Smooth muscle cell (in vitro differentiated cells): ENCODE results near the gene ARL15. TPM values are rescaled to one million over a fixed set of nuclear protein-coding genes. Genes with fewer than 3 reads are reported as not detected.

Source experiments
- DNase-seq: peaks from one replicate; lab custom pipeline; 2025; ENCODE audit not compliant: unreplicated experiment; lab: John Stamatoyannopoulos, UW
- H2AFZ ChIP-seq: fragments of 200-600 bp; sonication (generic); 2 replicates; pipeline ENCODE4 v1.6.0; 2016; ENCODE audit warnings: antibody characterized with exemption, low read depth, mild to moderate bottlenecking
- H3F3A ChIP-seq: fragments of 200-600 bp; sonication (generic); 2 replicates; pipeline ENCODE4 v1.6.0; 2017; ENCODE audit warnings: antibody characterized with exemption, low read depth
- H3K27ac ChIP-seq: fragments of 200-600 bp; sonication (generic); 2 replicates; pipeline ENCODE4 v1.5.1; 2016; ENCODE audit warnings: low read depth, mild to moderate bottlenecking
- H3K27me3 ChIP-seq: fragments of 200-600 bp; sonication (generic); 2 replicates; pipeline ENCODE4 v1.6.1; 2016; ENCODE audit warnings: low read depth, mild to moderate bottlenecking
- H3K36me3 ChIP-seq: fragments of 200-600 bp; sonication (generic); 2 replicates; pipeline ENCODE4 v1.5.1; 2016; ENCODE audit warnings: low read depth
- H3K4me1 ChIP-seq: fragments of 200-600 bp; sonication (generic); 2 replicates; pipeline ENCODE4 v1.5.1; 2016; ENCODE audit warnings: low read depth
- H3K4me2 ChIP-seq: fragments of 200-600 bp; sonication (generic); 2 replicates; pipeline ENCODE4 v1.6.0; 2016; ENCODE audit warnings: mild to moderate bottlenecking
- H3K4me3 ChIP-seq: fragments of 200-600 bp; sonication (generic); 2 replicates; pipeline ENCODE4 v1.5.1; 2016; ENCODE audit warnings: mild to moderate bottlenecking
- H3K79me2 ChIP-seq: fragments of 200-600 bp; sonication (generic); 2 replicates; pipeline ENCODE4 v1.6.0; 2016; ENCODE audit warnings: low read depth, mild to moderate bottlenecking
- H3K9ac ChIP-seq: fragments of 200-600 bp; sonication (generic); 2 replicates; pipeline ENCODE4 v1.6.0; 2016; ENCODE audit warnings: low read depth
- H3K9me3 ChIP-seq: fragments of 200-600 bp; sonication (generic); replicated peaks from 2 replicates; pipeline ENCODE4 v1.5.1; 2016; ENCODE audit warnings: low read depth
- H4K20me1 ChIP-seq: fragments of 200-600 bp; sonication (generic); 2 replicates; pipeline ENCODE4 v1.6.0; 2016; ENCODE audit warnings: low read depth
- WGBS: methylation state at CpG from one replicate; pipeline ENCODE4 v1.1.7; 2016; ENCODE audit warnings: low lambda C conversion rate; 5-methylcytosine and 5-hydroxymethylcytosine counted together
- polyA plus RNA-seq: library from polyadenylated mRNA; unstranded; fragments of >200 nt; fragmentation: Nextera tagmentation; extraction: Ambion mirVana; gene quantifications from 2 replicates; pipeline ENCODE4 v1.2.1, GENCODE V29; 2016
- total RNA-seq: library from RNA; depleted of rRNA; stranded (reverse); fragments of >200 nt; gene quantifications from 2 replicates; pipeline ENCODE4 v1.2.3, GENCODE V29; 2014
- TF ChIP-seq, protein P1 (sequence below): fragments of 200-600 bp; sonication (generic); IDR thresholded peaks from 2 replicates; pipeline ENCODE4 v1.5.1; 2017; ENCODE audit warnings: borderline replicate concordance, mild to moderate bottlenecking, antibody characterized with exemption; ENCODE audit not compliant: insufficient read depth, poor library complexity, severe bottlenecking

The ARL15 gene
- total and polyA plus RNA-seq, 2 experiments from 2014 or later: 9.8 to 51.1 TPM

GRCh38 chr5:53963958-53964357 is 346.4 kb downstream of the ARL15 start:
- WGBS: 100% methylated on average over 1 of the region's 1 CpG
- H3K27me3 ChIP-seq: no peaks in the 10 kb centered on the region
- no peak overlapping the region for H3K9ac ChIP-seq
- H3K9me3 ChIP-seq: no peaks in the 10 kb centered on the region
- H3K4me1 ChIP-seq: no peaks in the 10 kb centered on the region
- no peak for DNase-seq
- H3K4me3 ChIP-seq: no peak overlapping the region
- H4K20me1 ChIP-seq: no peaks in the 10 kb centered on the region
- H2AFZ ChIP-seq: no peak overlapping the region
- no peaks in the 10 kb centered on the region for H3K36me3 ChIP-seq
- no peaks in the 10 kb centered on the region for H3K79me2 ChIP-seq
- H3K4me2 ChIP-seq: no peak overlapping the region
- no peaks in the 10 kb centered on the region for H3F3A ChIP-seq
- TF ChIP-seq, protein P1, sequence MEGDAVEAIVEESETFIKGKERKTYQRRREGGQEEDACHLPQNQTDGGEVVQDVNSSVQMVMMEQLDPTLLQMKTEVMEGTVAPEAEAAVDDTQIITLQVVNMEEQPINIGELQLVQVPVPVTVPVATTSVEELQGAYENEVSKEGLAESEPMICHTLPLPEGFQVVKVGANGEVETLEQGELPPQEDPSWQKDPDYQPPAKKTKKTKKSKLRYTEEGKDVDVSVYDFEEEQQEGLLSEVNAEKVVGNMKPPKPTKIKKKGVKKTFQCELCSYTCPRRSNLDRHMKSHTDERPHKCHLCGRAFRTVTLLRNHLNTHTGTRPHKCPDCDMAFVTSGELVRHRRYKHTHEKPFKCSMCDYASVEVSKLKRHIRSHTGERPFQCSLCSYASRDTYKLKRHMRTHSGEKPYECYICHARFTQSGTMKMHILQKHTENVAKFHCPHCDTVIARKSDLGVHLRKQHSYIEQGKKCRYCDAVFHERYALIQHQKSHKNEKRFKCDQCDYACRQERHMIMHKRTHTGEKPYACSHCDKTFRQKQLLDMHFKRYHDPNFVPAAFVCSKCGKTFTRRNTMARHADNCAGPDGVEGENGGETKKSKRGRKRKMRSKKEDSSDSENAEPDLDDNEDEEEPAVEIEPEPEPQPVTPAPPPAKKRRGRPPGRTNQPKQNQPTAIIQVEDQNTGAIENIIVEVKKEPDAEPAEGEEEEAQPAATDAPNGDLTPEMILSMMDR: no peak
- no peak overlapping the region for H3K27ac ChIP-seq

DNA sequence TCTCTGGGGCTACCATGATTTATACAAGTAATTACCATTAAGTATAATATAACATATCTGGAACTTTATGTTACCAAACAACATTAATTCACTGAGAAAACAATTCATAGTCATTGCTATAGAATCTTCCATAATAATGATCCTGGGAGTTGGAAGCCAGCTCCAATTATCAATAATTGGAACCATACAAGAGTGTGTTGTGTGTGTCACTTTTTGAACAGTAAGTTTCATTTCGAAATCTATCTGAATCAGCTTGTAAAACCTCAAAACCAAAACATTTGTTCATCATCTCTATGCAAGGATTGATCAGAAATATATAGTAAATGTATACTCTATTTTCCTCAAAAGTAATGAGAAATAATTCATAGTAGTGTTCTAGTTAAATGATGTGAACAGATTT is 348.1 kb downstream of the ARL15 start:
- Histone ChIP-seq H3K4me1 (no peaks in the 10 kb centered on the region), H3K4me2 (no peak overlapping the region), H3K36me3 (no peaks in the 10 kb centered on the region), H3F3A (no peaks in the 10 kb centered on the region), H3K9ac (no peak overlapping the region), H3K9me3 (peaks cover 2% of the 10 kb centered on the region), H3K4me3 (no peak overlapping the region), H3K27ac (no peak overlapping the region), H2AFZ (no peak overlapping the region), H4K20me1 (no peaks in the 10 kb centered on the region), H3K79me2 (no peaks in the 10 kb centered on the region), H3K27me3 (no peaks in the 10 kb centered on the region)
- WGBS: 92% methylated on average over 1 of the region's 1 CpG
- DNase-seq: no peak
- TF ChIP-seq, protein P1: no peak

GRCh38 chr5:53956632-53957031 is 353.7 kb downstream of the ARL15 start:
- H3K79me2 ChIP-seq: no peaks in the 10 kb centered on the region
- no peak overlapping the region for H3K27ac ChIP-seq
- no peaks in the 10 kb centered on the region for H3F3A ChIP-seq
- DNase-seq: no peak
- H3K9ac ChIP-seq: no peak overlapping the region
- TF ChIP-seq, protein P1: no peak
- H3K36me3 ChIP-seq: no peaks in the 10 kb centered on the region
- H3K9me3 ChIP-seq: peaks cover 12% of the 10 kb centered on the region
- H3K4me2 ChIP-seq: no peak overlapping the region
- peaks cover 3% of the 10 kb centered on the region for H4K20me1 ChIP-seq
- H3K27me3 ChIP-seq: no peaks in the 10 kb centered on the region
- no peaks in the 10 kb centered on the region for H3K4me1 ChIP-seq
- no peak overlapping the region for H3K4me3 ChIP-seq
- no peak overlapping the region for H2AFZ ChIP-seq

GRCh38 chr5:53956196-53956595 is 354.2 kb downstream of the ARL15 start:
- Histone ChIP-seq H2AFZ (no peak overlapping the region), H3K9ac (no peak overlapping the region), H3K9me3 (peaks cover 12% of the 10 kb centered on the region), H4K20me1 (peaks cover 3% of the 10 kb centered on the region), H3K79me2 (no peaks in the 10 kb centered on the region), H3K4me3 (no peak overlapping the region), H3K4me2 (no peak overlapping the region), H3K36me3 (no peaks in the 10 kb centered on the region), H3K4me1 (no peaks in the 10 kb centered on the region), H3F3A (no peaks in the 10 kb centered on the region), H3K27me3 (no peaks in the 10 kb centered on the region), H3K27ac (no peak overlapping the region)
- WGBS: 92% methylated on average over 1 of the region's 1 CpG
- DNase-seq: no peak
- TF ChIP-seq, protein P1: no peak
